Thyroid gland (tissue), 4 donors: ENCODE data around the gene GNG12. TPM values are rescaled to one million over a fixed set of nuclear protein-coding genes. Genes with fewer than 3 reads are reported as not detected.
A peak's percentile ranks its signal among the peaks of the same experiment; 100 is the strongest.

ENCODE experiments used
- DNase-seq, 2 donors: peaks; one replicate each; pipeline ENCODE4 v3.0.0-alpha.2; 2019
- H3K27ac ChIP-seq, 3 donors: fragments of 200-600 bp; sonication (generic); 1 replicate in 2 of 3; 2 replicates in 1 of 3; pipeline ENCODE4 v1.5.1; 2016 to 2019; ENCODE audit warnings: mild to moderate bottlenecking in 1 of 3, moderate library complexity in 1 of 3
- H3K27me3 ChIP-seq: fragments of 200-600 bp; sonication (generic); one replicate; pipeline ENCODE4 v1.5.1; 2019
- H3K36me3 ChIP-seq, 2 donors: fragments of 200-600 bp; sonication (generic); one replicate each; pipeline ENCODE4 v1.5.1; 2016 to 2019
- H3K4me1 ChIP-seq, 2 donors: fragments of 200-600 bp; sonication (generic); one replicate each; pipeline ENCODE4 v1.5.1; 2017 to 2019
- H3K4me3 ChIP-seq, 3 donors: fragments of 200-600 bp; sonication (generic); replicated peaks in 1 of 3; 1 replicate in 2 of 3; 2 replicates in 1 of 3; pipeline ENCODE4 v1.5.1; 2016; ENCODE audit warnings: mild to moderate bottlenecking in 1 of 3
- H3K9me3 ChIP-seq: fragments of 200-600 bp; sonication (generic); one replicate; pipeline ENCODE4 v1.5.1; 2017
- CTCF ChIP-seq, 6 experiments: fragments of 200-600 bp in 3 of 6; fragments of 450-650 bp in 3 of 6; sonication (generic) in 3 of 6; IDR thresholded peaks; one replicate each; pipeline ENCODE4 v1.5.1; 2016 to 2019; ENCODE audit warnings: antibody characterized with exemption in 6 of 6, mild to moderate bottlenecking in 2 of 6, inconsistent platforms in 1 of 6, moderate library complexity in 1 of 6
- POLR2A ChIP-seq, 2 donors: fragments of 450-650 bp; IDR thresholded peaks; one replicate each; pipeline ENCODE4 v1.6.1; 2017; ENCODE audit warnings: antibody characterized with exemption in 2 of 2, mild to moderate bottlenecking in 2 of 2, moderate library complexity in 1 of 2
- WGBS, 2 donors: methylation state at CpG; one replicate each; pipeline ENCODE4 v1.1.5; 2017; 5-methylcytosine and 5-hydroxymethylcytosine counted together
- intact Hi-C: fragments of 100-400 bp; cut with DNase I; formaldehyde crosslinking; loops from one replicate; pipeline ENCODE4 v1.15.1; 2023
- total RNA-seq, 4 donors: library from RNA; depleted of rRNA; stranded (reverse); fragments of >200 nt; gene quantifications; one replicate each; pipeline ENCODE4 v1.2.3, GENCODE V29; 2016

Gene GNG12
- total RNA-seq, 4 donors from 2014 or later = 100 to 155 (median 127) TPM

DNA sequence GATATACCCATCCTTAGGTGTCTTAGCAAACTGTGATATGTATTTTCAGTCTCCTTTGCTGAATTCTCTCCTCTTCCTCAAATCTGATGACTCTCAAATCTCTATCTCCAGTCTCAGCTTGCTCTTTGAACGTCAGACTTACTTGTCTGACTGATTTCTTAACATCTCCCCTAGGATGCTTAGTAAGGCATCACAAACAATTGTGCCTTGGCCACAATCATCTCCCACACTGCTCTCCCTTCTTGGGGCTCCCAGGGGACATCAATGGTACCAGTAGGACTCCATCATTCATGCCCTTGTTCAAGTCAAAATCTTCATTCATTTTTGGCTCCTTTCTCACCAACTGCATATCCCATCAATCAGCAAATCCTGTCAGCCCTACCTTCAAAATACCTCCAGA, 42.0 kb downstream of the GNG12 start:
- no peaks in the 10 kb centered on the region for H3K9me3 ChIP-seq
- H3K36me3 ChIP-seq = no peaks in the 10 kb centered on the region
- H3K27me3 ChIP-seq = no peaks in the 10 kb centered on the region
- no peak for DNase-seq
- H3K27ac ChIP-seq = peak overlapping the region in 2 of 3 donors; percentile 0 to 43
- TF ChIP-seq CTCF (IDR thresholded peaks at IDR 0.05) (no peak), POLR2A (IDR thresholded peaks at IDR 0.05) (no peak)
- WGBS, 2 donors = 32 to 49% methylated on average over 1 of the region's 1 CpG
- H3K4me1 ChIP-seq = peaks cover 50 to 80% of the 10 kb centered on the region in 2 donors
- H3K4me3 ChIP-seq = no peak overlapping the region
- intact Hi-C loops = no loop called here

DNA sequence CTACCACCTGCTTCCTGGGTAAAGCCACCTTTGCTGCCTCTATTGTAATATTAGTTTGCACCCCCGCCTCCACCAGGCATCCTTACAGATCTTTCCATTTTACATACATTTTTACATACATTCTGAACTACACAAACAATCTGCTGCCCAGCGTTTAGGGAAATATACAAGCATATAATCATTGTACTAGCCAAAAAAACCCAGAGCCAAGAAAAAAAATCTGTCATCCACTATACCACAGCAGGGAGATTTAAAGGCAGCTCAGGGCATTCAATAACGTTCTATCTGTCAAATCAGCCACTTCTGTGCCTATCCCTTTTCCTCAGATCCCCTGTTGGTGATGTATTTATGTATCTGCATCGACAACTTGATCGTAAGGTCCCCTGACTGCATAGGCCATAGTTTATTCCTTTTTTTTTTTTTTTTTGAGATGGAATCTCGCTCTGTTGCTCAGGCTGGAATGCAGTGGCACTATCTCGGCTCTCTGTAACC, 43.0 kb downstream of the GNG12 start:
- intact Hi-C loops = no loop called here
- Histone ChIP-seq H3K36me3 (no peaks in the 10 kb centered on the region), H3K27ac (peak overlapping the region in 2 of 3 donors; percentile 6), H3K27me3 (no peaks in the 10 kb centered on the region), H3K9me3 (no peaks in the 10 kb centered on the region), H3K4me1 (peaks cover 50 to 80% of the 10 kb centered on the region in 2 donors), H3K4me3 (no peak overlapping the region)
- no peak for DNase-seq
- TF ChIP-seq POLR2A (IDR thresholded peaks at IDR 0.05) (no peak), CTCF (IDR thresholded peaks at IDR 0.05) (no peak)
- 89 to 90% methylated on average over 7 of the region's 7 CpGs for WGBS, 2 donors

DNA sequence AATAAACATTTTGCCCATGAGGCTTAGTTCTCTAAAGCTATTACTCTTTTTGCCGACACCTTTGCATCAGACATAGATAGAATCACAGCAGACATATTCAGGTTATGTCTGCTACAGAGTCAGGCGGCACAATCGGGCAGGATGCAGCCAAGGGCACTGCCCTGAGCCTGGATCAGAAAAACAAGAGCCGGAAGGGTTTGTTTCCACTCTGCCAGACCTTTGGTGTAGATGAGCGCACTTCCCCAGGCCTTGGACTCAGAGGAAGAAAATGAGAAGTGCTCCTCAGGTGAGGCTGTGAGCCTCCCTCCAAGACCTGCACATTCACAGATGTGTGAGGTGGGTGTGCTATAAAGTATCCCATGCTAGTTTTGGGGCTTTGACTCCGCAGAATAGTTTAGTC, 43.7 kb downstream of the GNG12 start:
- peaks cover 49 to 76% of the 10 kb centered on the region in 2 donors for H3K4me1 ChIP-seq
- peak overlapping the region in 2 of 3 donors; percentile 6 for H3K27ac ChIP-seq
- H3K27me3 ChIP-seq = no peaks in the 10 kb centered on the region
- intact Hi-C loops = no loop called here
- TF ChIP-seq POLR2A (IDR thresholded peaks at IDR 0.05) = no peak
- no peak for TF ChIP-seq CTCF (IDR thresholded peaks at IDR 0.05)
- 85 to 86% methylated on average over 6 of the region's 6 CpGs for WGBS, 2 donors
- no peak overlapping the region for H3K4me3 ChIP-seq
- H3K9me3 ChIP-seq = no peaks in the 10 kb centered on the region
- no peaks in the 10 kb centered on the region for H3K36me3 ChIP-seq
- no peak for DNase-seq

- Histone ChIP-seq H3K36me3 (no peaks in the 10 kb centered on the region), H3K27ac (peak overlapping the region in 2 of 3 donors; percentile 39 to 55), H3K9me3 (no peaks in the 10 kb centered on the region), H3K4me1 (peaks cover 42 to 69% of the 10 kb centered on the region in 2 donors), H3K4me3 (no peak overlapping the region), H3K27me3 (no peaks in the 10 kb centered on the region)
- WGBS, 2 donors = 86 to 91% methylated on average over 7 of the region's 7 CpGs
- DNase-seq = no peak
- TF ChIP-seq CTCF (IDR thresholded peaks at IDR 0.05) (no peak), POLR2A (IDR thresholded peaks at IDR 0.05) (no peak)
- intact Hi-C loops = no loop called here
Observed at GRCh38 chr1:67788904-67789303, 44.4 kb downstream of the GNG12 start.

GRCh38 chr1:67788238-67788790, 45.0 kb downstream of the GNG12 start:
- intact Hi-C loops = no loop called here
- Histone ChIP-seq H3K9me3 (no peaks in the 10 kb centered on the region), H3K27ac (peak overlapping the region; percentile 8 to 55 (median 16)), H3K27me3 (no peaks in the 10 kb centered on the region), H3K4me3 (no peak overlapping the region), H3K36me3 (no peaks in the 10 kb centered on the region), H3K4me1 (peaks cover 36 to 64% of the 10 kb centered on the region in 2 donors)
- TF ChIP-seq POLR2A (IDR thresholded peaks at IDR 0.05) (no peak), CTCF (IDR thresholded peaks at IDR 0.05) (no peak)
- peak; percentile 68 to 75 for DNase-seq
- WGBS, 2 donors = 31 to 43% methylated on average over 5 of the region's 5 CpGs
